ENCODE results near the gene ZNF346.

- TF ChIP-seq, protein P1, sequence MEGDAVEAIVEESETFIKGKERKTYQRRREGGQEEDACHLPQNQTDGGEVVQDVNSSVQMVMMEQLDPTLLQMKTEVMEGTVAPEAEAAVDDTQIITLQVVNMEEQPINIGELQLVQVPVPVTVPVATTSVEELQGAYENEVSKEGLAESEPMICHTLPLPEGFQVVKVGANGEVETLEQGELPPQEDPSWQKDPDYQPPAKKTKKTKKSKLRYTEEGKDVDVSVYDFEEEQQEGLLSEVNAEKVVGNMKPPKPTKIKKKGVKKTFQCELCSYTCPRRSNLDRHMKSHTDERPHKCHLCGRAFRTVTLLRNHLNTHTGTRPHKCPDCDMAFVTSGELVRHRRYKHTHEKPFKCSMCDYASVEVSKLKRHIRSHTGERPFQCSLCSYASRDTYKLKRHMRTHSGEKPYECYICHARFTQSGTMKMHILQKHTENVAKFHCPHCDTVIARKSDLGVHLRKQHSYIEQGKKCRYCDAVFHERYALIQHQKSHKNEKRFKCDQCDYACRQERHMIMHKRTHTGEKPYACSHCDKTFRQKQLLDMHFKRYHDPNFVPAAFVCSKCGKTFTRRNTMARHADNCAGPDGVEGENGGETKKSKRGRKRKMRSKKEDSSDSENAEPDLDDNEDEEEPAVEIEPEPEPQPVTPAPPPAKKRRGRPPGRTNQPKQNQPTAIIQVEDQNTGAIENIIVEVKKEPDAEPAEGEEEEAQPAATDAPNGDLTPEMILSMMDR (IDR thresholded peaks at IDR 0.05; ENCODE audit: borderline replicate concordance, extremely low read depth, low read length, poor library complexity, severe bottlenecking), result no peak
- TF ChIP-seq EZH2 (IDR thresholded peaks at IDR 0.05; ENCODE audit: borderline replicate concordance, low read depth, low read length, severe bottlenecking), result no peak
These were observed 74.8 kb downstream of the ZNF346 start for GRCh38 chr5:177097016-177097985.
